HUES6 (cell line): ENCODE data around the gene HLA-DRA.
"Not testable (repeated sequence)": the region's sequence is repeated elsewhere in the genome, so short reads cannot be mapped to it uniquely, and the experiment has no call there.

Experiments
- H3K27ac ChIP-seq: 2 replicates; pipeline ENCODE4 v1.7.0; 2013; ENCODE audit warnings: low read depth, mild to moderate bottlenecking, low read length, inconsistent platforms
- H3K27me3 ChIP-seq: 2 replicates; pipeline ENCODE4 v1.6.1; 2013; ENCODE audit warnings: low read length; ENCODE audit not compliant: control insufficient read depth, insufficient read depth
- H3K36me3 ChIP-seq: 2 replicates; pipeline ENCODE4 v1.6.1; 2013; ENCODE audit warnings: low read length; ENCODE audit not compliant: control insufficient read depth, insufficient read depth
- H3K4me1 ChIP-seq: 2 replicates; pipeline ENCODE4 v1.6.1; 2013; ENCODE audit warnings: low read length; ENCODE audit not compliant: control insufficient read depth, insufficient read depth
- H3K4me3 ChIP-seq: 2 replicates; pipeline ENCODE4 v1.5.1; 2013; ENCODE audit warnings: low read depth, low read length
- H3K9ac ChIP-seq: one replicate; pipeline ENCODE4 v1.6.1; 2013; ENCODE audit warnings: mild to moderate bottlenecking, low read length
- H3K9me3 ChIP-seq: 2 replicates; pipeline ENCODE4 v1.6.1; 2013; ENCODE audit warnings: low read depth, low read length; ENCODE audit not compliant: control insufficient read depth, insufficient read depth

The HLA-DRA gene

DNA sequence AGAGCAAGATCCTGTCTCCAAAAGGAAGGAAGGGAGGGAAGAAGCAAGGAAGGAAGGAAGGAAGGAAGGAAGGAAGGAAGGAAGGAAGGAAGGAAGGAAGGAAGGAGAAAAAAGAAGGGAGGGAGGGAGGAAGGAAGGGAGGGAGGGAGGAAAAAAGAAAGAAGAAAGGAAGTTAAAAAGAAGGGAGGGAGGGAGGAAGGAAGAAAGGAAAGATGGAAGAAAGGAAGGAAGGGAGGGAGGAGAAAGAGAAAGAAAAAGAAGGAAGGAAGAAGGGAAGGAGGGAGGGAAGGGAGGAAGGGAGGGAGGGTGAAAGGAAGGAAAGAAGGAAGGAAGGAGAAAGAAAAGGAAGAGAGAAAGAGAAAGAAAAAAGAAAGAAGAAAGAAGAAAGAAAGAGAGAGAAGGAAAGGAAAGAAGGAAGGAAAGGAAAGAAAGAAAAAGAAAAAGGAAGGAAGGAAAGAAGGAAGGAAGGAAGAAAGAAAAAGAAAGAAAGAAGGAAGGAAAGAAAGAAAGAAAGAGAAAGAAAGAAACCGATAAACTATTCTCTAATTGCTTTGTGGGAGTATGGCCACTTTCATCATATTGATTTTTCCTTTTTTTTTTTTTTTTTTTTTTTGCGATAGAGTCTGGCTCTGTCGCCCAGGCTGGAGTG lies 9.5 kb downstream of the HLA-DRA start:
- Histone ChIP-seq H3K27ac (no peak overlapping the region), H3K27me3 (no peaks in the 10 kb centered on the region), H3K4me1 (no peaks in the 10 kb centered on the region), H3K9ac (no peak overlapping the region), H3K4me3 (no peak overlapping the region), H3K9me3 (peaks cover 14% of the 10 kb centered on the region), H3K36me3 (no peaks in the 10 kb centered on the region)

- H3K4me1 ChIP-seq, result no peaks in the 10 kb centered on the region
- H3K27ac ChIP-seq, result no peak overlapping the region
- peaks cover 14% of the 10 kb centered on the region for H3K9me3 ChIP-seq
- H3K4me3 ChIP-seq, result no peak overlapping the region
- H3K27me3 ChIP-seq, result no peaks in the 10 kb centered on the region; the same call in 1 of the 2 replicates
- H3K9ac ChIP-seq, result no peak overlapping the region
- no peaks in the 10 kb centered on the region for H3K36me3 ChIP-seq
These were observed 17.4 kb downstream of the HLA-DRA start for GRCh38 chr6:32457054-32457453.

GRCh38 chr6:32459781-32460424 lies 20.2 kb downstream of the HLA-DRA start:
- Histone ChIP-seq H3K4me3 (no peak overlapping the region), H3K9ac (no peak overlapping the region), H3K36me3 (no peaks in the 10 kb centered on the region), H3K4me1 (no peaks in the 10 kb centered on the region), H3K9me3 (no peaks in the 10 kb centered on the region), H3K27me3 (no peaks in the 10 kb centered on the region; the same call in 1 of the 2 replicates), H3K27ac (no peak overlapping the region)

- H3K4me3 ChIP-seq, result no peak overlapping the region
- no peak overlapping the region for H3K9ac ChIP-seq
- H3K27me3 ChIP-seq, result no peaks in the 10 kb centered on the region; the same call in 1 of the 2 replicates
- no peaks in the 10 kb centered on the region for H3K9me3 ChIP-seq
- H3K4me1 ChIP-seq, result no peaks in the 10 kb centered on the region
- H3K36me3 ChIP-seq, result no peaks in the 10 kb centered on the region
- H3K27ac ChIP-seq, result no peak overlapping the region
These were observed 20.8 kb downstream of the HLA-DRA start for GRCh38 chr6:32460528-32460927.

DNA sequence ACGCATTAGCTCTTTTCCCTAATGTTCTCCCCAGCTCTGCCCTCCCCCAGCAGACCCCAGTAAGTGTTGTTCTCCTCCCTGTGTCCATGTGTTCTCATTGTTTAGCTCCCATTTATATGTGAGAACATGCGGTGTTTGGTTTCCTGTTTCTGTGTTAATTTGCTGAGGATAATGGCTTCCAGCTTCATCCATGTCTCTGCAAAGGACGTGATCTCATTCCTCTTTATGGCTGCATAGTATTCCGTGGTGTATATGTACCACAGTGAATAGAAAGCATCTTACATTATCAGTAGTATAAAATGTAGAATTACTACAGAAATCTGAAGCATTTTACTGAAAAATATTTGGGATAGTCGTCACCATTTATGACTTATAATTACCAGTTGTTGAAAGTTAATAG lies 21.8 kb downstream of the HLA-DRA start:
- Histone ChIP-seq H3K9ac (no peak overlapping the region), H3K4me1 (no peaks in the 10 kb centered on the region), H3K9me3 (peaks cover 4% of the 10 kb centered on the region)

GRCh38 chr6:32462609-32463008 lies 22.9 kb downstream of the HLA-DRA start:
- H3K36me3 ChIP-seq, result no peaks in the 10 kb centered on the region
- no peaks in the 10 kb centered on the region; the same call in 1 of the 2 replicates for H3K27me3 ChIP-seq
- no peak overlapping the region for H3K27ac ChIP-seq
- H3K4me3 ChIP-seq, result no peak overlapping the region
- no peak overlapping the region for H3K9ac ChIP-seq
- H3K9me3 ChIP-seq, result peaks cover 6% of the 10 kb centered on the region
- no peaks in the 10 kb centered on the region for H3K4me1 ChIP-seq

More for the DNA sequence above, 21.8 kb downstream of the HLA-DRA start:
- H3K4me3 ChIP-seq, result no peak overlapping the region
- H3K27me3 ChIP-seq, result no peaks in the 10 kb centered on the region; the same call in 1 of the 2 replicates
- H3K36me3 ChIP-seq, result no peaks in the 10 kb centered on the region
- H3K27ac ChIP-seq, result no peak overlapping the region

- H3K4me3 ChIP-seq, H3K27me3 ChIP-seq, H3K9me3 ChIP-seq, H3K4me1 ChIP-seq, H3K27ac ChIP-seq, H3K36me3 ChIP-seq, H3K9ac ChIP-seq: not testable (repeated sequence)
These were observed 28.2 kb downstream of the HLA-DRA start for GRCh38 chr6:32467743-32468503.

GRCh38 chr6:32472781-32473375 lies 33.2 kb downstream of the HLA-DRA start:
- Histone ChIP-seq H3K9ac (no peak overlapping the region), H3K27ac (no peak overlapping the region), H3K4me3 (no peak overlapping the region), H3K4me1 (no peaks in the 10 kb centered on the region), H3K36me3 (no peaks in the 10 kb centered on the region), H3K27me3 (no peaks in the 10 kb centered on the region), H3K9me3 (peaks cover 2% of the 10 kb centered on the region; the same call in 1 of the 2 replicates)

GRCh38 chr6:32473376-32474348 lies 34.0 kb downstream of the HLA-DRA start:
- H3K27ac ChIP-seq, H3K4me3 ChIP-seq: not testable (repeated sequence)

More at GRCh38 chr6:32473376-32474348, 34.0 kb downstream of the HLA-DRA start:
- not testable (repeated sequence) for H3K9ac ChIP-seq, H3K9me3 ChIP-seq, H3K36me3 ChIP-seq, H3K4me1 ChIP-seq, H3K27me3 ChIP-seq
